8988T (cell line): ENCODE results near the gene GANAB.
A peak's percentile ranks its signal among the peaks of the same experiment; 100 is the strongest.
"Not testable (repeated sequence)": the region's sequence is repeated elsewhere in the genome, so short reads cannot be mapped to it uniquely, and the experiment has no call there.

Experiments
- DNase-seq: peaks from one replicate; pipeline ENCODE4 v3.0.0; 2011

Gene GANAB

DNA sequence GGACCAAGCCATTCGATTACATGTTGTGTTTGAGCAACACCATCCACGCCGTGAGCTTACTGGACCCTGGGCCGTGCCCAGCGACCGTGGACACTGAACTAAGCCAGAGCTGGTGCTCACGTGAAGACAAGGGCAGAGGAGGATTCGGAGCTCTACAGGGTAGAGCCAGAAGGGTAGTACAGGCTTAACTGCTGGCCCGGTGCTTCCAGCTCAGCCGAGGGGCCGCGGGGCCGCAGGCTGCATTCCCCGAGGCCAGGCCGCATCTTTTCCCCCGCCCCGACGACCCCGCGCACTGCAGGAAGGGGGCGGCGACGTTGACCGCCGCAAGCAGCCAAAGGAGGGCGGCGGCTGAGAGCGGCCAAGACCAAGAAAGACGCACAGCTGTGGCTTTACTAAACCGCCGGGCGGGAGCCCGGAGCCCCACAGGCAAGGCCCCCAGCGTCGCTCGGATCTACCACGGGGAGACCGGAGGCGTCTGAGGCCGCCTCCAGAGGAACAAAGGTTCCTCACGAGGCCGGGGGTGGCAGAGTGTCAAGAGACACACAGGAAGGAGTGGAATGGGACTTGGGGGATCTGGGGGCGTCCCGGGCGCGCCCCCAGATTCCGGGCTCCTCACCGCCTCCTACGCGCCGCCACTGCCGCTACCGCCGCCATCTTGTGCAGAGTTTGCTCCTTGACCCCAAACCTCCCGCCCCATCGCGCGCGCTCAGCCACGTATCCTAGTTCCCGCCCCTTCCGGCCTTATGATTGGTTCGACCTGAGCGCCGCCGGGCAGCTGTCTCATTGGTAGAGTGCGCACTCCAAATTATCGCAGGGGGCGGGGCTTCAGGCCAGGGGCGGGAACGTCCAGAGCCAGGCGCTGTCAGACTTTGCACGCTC is at the start of gene GANAB:
TSS of gene GANAB (minus strand) at position 668 of the 879 bp plus-strand sequence. CDS start at position 654, 14 bp downstream.
- DNase-seq: peak; percentile 99

DNA sequence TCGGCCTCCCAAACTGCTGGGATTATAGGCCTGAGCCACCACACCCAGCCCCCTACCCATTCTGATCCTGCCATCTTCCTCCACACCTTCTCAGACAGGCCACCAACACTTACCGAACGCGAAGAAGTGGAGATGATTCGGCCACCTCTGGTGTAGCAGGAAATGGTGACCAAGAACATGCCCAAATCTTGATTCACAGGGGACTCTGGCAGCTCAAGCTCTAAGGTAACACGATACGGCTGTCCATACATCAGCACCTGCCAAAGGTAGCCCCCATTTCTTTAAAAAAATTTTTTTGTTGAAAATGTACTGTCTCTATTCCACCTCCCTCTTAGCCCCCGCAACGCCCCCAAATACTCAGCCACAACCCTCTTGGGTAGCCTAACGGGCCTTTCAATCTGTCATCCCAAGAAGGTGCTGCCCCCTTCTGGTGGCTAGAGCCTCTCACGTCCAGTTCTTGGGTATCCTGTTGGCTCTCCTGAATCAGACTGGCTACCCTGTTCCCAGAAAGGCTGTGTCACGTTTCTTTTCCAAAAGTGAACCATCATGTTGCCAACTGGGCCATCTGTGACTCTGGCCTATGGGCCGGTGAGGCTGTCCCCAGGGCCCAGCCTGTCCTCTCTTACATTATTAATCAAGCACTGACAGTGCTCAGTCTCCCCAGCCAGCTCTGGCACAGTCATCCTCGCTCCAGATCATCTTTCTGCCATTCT is 48.2 kb upstream of the GANAB start:
- DNase-seq: peak; percentile 76

DNA sequence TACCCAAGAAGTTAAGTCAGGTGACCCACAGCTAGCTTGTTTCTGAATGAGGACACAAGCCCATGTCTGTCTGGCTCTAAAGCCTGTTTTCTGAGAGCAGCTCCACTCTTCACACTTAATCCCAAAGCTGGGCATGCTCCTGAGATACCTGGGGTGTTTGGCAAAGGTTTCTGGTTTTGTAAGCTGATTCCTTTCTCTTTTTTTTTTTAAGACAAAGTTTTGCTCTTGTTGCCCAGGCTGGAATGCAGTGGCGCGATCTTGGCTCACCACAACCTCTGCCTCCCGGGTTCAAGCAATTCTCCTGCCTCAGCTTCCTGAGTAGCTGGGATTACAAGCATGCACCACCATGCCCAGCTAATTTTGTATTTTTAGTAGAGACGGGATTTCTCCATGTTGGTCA is 47.2 kb upstream of the GANAB start:
- DNase-seq: not testable (repeated sequence)

DNA sequence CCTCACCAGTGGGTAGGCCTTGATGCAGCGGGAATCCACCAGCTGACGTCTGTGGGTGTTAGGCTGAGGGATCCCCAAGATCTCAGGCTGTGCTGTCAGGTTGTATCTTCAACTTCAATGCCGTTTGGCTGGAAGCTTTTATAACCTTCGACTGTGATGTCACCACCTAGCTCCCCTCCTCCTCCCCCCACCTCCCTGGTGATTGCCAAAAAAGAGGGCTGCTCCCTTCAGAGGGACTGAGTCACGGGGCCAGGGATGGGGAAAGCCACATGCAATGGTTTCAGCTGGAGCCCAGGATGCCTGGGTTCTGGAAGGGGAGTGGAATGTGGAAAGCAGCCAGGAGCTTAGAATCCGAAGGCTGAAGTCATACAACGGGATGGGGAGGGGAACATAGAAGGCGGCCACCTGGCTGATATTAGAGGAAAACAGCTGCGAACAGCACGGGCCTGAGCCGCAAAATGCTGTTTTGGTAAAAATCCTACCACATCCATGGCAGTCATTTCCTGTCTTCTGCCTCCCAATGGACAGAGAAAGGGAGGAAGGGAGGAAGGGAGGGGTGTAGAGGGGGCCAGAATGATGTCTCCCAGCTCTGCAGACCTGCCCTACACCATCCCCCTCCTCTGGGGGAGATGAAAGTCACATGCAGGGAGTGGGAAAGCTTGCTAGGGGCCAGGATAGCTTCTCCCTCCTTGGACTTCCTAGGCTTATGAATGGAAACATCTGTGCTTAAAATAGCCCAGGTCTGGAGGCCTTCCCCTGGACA is 43.2 kb upstream of the GANAB start, which contains the start of gene LRRN4CL:
TSS of gene LRRN4CL (minus strand) at position 110 of the 763 bp plus-strand sequence. CDS start 1,022 bp downstream, outside the sequence.
- peak; percentile 56 for DNase-seq

DNA sequence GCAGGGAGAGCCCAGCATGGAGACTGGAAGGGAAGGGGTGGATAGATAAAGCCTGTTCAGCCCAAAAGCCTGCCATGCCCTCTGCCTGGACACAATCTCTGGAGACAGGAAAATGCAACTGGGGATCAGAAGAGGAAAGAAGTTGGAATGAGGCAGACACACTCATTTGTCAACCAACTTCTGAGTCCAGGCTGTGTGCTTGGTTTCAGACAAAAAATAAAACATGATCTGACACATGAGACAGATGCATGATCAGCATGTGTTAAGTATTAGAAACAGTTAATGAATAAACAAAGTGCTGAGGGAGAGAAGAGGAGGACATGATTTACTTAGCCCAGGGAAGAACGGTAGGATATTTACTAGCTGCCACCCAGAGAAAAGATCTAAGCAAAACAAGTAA is 42.1 kb upstream of the GANAB start:
- no peak for DNase-seq

DNA sequence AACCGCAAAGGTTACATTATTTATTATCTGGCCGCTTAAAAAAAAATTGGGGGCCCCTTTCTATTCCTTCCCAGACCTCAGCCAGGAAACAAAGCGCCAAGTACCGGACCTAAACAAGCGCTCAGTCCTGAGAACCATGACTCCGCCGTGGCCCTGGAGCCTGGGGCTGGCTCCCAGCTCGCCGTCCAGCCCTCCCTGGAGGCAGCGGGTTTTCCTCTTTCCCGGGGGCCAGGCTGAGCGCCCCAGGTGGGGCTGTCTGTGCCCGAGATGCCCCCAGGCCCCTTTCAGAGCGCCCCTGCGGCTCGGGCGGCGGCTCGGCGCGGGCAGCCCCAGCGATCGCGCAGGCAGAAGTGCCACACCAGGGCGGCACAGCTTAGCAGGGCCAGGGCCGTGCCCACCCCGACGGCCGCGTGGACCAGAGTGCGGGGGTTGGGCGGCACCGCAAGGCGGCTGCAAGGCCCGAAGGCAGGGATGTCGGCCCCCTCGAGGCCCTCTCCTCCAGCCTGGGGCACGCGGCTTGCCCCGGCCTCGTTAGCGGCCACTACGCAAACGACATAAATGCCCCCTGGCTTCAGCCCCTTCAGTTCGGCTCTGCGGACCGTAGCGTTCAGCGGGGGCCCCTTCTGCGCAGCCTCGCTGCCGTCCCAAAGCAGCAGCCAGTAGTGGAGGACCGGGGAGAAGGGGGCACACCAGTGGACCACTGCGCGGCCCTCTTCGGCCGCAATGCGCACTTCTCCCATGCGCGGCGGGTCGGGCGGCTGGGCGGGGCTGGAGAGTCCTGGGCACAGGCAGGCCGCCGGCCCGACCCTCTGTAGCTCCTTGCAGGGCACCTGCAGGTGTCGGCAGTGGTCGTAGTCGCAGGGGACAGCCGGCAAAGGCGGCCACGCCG is 41.3 kb upstream of the GANAB start:
- no peak for DNase-seq

DNA sequence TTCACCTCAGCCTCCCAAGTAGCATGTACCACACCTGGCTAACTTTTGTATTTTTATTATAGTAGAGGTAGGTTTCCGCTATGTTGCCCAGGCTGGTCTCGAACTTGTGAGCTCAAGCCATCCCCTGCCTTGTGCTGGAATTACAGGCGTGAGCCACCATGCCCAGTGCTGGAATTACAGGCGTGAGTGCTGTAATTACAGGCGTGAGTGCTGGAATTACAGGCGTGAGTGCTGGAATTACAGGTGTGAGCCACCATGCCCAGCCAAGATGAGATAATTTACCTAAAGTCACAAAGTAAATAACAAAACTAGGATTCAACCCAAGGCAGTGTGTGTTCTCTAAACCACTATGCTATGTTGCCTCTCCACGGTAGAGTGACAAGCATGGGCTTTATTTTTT is 36.1 kb upstream of the GANAB start:
- no peak for DNase-seq

DNA sequence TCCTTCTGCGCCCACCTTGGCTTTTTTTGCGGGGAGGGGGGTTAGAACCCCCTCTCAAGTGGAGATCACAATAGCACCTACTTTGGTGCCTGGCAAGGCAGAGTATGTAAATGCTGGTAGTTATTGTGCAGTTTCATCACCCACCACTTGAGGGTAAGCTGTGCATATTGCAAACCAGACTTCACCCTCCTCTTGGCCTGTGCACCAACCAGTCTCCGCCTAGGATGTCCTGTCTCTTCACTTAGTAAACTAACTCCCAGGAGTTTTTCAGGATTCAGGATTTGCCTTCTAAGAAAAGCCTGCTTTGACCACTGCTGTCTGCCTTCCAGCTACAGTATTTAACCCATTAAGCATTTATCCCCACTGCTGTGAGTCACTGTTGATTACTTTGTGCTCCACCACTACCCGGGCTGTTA is 34.4 kb upstream of the GANAB start:
- peak; percentile 78 for DNase-seq

DNA sequence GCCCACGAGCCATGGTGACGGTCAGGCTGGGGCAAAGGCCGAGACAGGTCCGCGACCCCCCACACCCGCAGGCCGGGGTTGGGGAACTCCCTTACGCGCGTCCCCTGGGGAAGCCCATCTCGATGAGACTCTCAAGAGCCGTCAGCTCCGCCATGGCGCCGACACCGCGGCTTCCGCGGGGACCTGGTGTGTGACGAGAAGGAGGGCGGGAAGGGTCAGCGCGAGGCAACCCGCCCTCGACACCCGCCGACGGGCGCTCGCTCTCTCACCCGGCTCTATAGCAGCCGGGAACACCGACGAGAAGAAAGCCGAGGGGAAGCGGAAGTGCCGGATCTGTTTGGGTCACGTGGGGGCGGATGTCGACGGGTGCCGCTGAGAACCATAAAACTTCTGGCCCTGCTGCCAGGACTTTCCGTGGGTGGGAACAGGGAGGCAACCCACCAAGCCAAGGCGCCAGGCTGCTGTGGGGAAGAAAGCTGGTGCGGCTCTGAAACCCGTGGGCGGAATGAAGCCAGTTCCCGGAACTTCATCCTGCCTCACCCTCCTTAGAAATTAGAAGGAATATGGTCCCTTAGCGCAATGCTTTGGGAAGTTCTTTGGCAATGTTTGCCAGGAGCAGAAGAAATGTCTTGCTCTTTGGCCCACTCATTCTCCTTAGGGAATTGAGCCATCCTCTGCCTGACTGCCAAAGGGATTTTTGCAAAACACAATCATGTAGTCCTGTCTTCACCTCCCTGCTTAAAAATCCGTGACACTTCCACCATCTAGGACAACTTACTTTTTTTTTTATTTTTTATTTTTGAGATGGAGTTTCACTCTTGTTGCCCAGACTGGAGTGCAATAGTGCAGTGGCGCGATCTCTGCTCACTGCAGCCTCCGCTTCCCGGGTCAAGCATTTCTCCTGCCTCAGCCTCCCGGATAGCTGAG is 32.6 kb upstream of the GANAB start, which contains the start of gene UBXN1:
TSS of gene UBXN1 (minus strand) at position 304 of the 927 bp plus-strand sequence. CDS start at position 154, 150 bp downstream.
- peak; percentile 90 for DNase-seq

DNA sequence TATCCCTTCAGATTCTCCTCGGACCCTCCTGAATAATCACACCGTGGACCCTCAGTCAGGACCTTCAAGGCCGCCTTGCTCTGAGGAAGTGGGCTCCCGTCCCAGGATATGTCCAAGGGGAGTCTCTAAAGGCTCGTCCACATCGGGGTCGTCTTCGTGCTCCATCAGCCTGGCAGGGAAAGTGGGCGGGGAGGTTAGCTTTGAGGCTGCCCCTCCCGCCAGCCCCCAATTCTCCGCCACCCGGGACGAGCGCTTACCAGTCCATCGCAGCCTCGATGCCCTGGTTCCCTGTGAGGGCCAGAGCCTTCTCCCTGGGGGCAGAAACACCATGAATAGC is 32.0 kb upstream of the GANAB start:
- DNase-seq: no peak

DNA sequence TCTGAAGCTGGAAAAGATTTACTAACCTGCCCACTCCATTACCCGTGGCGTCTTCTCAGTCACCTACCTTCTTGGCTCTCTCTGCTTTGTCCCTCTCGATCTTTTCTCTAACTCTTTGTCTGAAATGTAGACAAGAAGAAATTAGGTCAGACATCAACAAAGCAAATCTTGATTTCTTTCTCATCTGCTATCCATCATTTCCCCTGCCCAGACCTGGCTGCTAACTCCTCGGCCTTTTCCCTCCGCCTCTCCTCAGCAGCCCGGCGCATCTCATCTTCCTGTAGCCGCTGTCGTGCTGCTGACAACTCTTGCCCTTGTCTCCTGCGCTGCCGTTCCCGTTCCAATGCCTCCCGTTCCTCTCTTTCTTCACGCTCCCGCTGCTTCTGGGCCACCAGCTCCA is 31.3 kb upstream of the GANAB start:
- no peak for DNase-seq

DNA sequence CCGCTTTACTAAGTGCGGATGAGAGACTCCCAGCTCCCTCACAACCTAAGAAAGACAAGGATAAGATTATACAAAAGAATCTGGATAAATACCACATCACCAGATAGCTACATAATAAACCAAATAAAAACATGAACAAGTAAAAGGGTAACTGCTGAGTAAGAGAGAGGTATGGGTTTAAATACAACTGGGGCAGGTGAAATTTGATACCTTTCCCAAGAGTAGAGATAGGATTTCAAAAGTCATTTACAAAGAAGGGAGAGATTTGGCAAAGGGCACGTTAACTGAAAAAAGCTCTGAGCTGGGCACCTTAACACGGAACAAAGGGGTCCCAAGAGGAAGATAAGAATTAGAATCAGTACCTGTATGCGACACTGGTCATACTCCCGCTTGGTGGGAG is 30.7 kb upstream of the GANAB start:
- no peak for DNase-seq

DNA sequence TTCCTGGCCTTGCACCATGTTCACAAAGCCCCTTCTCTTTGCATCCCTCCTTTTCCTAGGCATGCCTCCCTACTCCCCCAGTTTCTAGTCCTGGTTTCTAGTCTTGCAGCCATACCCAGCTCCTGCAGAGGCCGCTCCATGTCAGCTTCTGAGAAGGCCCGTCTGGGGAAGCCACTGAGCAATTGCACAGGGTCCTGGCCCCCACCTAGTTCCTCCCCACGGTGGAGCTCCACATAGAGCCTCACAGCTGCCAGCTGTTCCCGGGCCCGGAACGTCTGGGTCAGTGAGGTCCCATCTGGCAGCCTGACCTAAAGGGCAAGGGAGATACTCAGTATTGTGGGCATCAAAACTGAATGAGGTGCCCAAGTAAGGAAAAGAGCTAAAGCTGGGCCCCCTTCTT is 30.3 kb upstream of the GANAB start:
- DNase-seq: peak; percentile 44

DNA sequence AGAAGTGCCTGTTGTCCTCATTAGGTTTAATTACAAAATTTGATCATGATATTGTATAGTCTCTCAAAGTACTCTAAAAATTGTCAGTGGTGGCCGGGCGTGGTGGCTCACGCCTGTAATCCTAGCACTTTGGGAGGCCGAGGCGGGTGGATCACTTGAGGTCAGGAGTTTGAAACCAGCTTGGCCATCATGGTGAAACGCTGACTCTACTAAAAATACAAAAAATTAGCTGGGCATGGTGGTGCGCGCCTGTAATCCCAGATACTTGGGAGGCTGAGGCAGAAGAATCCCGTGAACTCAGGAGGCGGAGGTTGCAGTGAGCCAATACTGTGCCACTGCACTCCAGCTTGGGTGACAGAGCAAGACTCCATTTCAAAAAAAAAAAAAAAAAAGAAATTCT is 29.0 kb upstream of the GANAB start:
- DNase-seq: not testable (repeated sequence)

DNA sequence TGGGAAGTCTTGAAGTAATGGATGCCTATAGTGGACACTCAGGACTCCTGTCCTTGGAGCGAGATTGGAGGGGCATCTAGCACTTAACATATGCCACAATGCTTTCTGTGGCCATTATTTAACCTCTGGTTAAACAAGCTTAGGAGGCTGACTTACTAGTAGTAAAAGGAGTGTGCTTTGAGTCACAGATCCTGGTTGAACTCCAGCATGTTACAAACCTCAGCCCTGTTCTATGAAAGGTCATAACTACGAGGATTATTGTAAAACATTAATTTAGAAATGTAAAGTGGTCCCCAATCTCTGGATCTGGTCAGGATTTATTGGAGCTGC is 26.7 kb upstream of the GANAB start:
- DNase-seq: no peak

DNA sequence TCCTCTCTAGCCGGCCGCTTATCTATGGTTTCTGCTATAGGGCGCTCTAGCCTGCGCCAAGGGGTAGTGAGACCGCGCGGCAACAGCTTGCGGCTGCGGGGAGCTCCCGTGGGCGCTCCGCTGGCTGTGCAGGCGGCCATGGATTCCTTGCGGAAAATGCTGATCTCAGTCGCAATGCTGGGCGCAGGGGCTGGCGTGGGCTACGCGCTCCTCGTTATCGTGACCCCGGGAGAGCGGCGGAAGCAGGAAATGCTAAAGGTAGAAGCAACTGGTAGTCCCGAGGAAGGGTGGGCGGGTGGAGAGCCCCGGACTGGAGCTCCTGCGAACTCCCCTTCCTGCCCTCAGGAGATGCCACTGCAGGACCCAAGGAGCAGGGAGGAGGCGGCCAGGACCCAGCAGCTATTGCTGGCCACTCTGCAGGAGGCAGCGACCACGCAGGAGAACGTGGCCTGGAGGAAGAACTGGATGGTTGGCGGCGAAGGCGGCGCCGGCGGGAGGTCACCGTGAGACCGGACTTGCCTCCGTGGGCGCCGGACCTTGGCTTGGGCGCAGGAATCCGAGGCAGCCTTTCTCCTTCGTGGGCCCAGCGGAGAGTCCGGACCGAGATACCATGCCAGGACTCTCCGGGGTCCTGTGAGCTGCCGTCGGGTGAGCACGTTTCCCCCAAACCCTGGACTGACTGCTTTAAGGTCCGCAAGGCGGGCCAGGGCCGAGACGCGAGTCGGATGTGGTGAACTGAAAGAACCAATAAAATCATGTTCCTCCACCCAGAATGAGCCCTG is 25.4 kb upstream of the GANAB start, which contains the start of the genes LBHD1 and UQCC3:
TSS of gene LBHD1 (minus strand) at position 660 of the 782 bp plus-strand sequence. CDS start 2,236 bp downstream, outside the sequence.
TSS of gene UQCC3 (plus strand) at position 66 of the 782 bp plus-strand sequence. CDS start at position 139, 73 bp downstream.
- DNase-seq: peak; percentile 90

DNA sequence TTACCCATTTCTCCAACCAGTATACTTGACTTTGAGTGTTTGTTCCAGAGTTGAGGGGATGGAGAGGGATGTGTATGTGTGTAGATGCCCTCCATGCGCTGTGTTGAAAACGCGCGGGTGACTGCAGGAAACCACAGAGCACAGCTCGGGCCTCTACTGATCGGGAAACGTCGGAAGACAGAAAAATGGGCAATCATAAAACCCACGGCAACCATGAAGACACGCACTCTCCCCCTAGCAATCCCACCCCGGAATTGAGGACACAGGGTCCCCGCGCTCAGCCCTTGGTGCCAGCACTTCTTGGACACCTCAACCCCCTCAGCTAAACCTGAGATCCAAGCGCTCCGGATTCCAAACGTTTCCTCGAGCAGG is 24.8 kb upstream of the GANAB start:
- DNase-seq: no peak

DNA sequence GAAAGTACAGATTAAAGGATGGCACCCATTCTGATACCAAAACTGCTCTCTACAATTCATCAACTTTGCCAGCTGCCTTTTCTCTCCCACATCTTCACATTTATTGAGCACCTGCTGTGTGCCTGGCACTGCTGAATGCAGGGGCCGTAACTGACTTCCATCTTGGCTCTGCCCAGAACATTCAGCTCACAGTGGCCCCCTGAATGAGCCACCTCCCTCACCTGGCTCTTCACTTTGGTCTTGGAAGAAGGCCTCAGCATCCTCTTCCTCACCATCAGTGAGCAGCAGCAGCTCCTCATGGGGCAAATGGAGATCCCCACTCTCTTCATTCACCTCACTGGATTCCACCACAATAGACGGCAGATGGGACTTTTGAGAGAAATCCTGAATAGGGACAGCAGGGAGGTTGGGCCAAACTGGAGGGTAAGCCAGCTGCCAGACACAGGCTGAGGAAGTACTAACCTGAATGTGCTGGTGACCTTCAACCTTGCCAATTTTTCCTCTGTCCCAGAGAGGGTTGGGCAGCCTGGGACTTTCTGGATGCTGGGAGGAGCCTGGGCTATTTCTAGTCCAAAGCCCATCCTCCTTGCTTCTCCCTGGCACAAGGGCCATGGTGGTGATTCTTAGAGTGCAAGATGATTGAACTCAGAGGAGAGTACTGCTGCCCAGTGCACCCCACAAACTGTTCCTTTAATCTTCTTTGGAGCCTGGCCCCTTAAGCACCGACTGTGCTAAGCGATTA is 23.2 kb upstream of the GANAB start:
- no peak for DNase-seq

DNA sequence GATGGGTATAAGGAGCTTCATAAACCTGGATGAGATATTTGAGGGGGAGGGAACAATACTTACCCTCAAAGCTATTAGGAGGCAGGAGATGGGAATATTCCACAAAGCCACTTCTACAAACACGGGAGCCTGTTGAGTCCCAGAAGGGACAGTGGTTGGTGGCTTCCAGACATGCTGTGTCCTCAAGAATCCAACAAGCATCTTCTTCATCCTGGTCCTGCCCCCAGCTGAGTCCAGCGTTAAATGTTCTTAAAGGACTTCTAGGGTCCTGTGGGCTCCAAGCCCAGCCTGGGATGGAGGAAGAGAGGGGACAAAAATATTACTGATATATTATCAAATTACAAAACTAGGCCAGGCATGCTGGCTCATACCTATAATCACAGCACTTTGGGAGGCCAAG is 21.0 kb upstream of the GANAB start:
- DNase-seq: no peak
